ENCODE results near the gene TTC28.
"Not testable (repeated sequence)": the region's sequence is repeated elsewhere in the genome, so short reads cannot be mapped to it uniquely, and the experiment has no call there.

TTC28 gene

DNA sequence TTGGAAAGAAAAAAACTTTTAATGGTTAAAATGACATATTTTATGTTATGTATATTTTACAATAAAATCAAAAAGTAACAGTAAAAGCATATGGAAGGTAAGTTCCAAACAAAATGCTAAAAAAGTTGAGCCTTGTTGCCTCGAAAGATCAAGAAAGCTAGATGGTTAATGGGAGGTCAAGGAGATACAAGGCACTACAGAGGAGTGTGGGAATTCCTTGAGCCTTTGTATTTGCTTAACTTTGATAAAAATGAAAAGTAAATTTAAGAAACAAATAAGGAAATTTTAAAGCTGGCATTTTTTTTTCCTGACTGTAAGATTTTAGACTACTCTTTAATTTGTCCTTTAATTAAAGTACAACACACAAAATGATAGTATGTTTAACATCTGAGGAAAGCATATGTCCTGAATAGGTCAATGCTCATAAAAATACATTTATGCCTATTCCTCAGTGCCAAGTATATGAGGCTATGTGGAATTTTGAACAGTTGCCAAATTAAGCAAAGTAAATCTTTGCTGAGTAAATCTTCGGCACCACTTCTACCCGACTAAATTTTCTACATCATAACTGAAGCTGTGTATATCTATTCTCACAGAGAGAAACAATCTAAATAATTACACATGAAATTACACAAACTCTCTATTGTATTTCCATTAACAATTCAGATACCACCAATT lies 108.8 kb downstream of the TTC28 start:
- intact Hi-C loops (cut with DNase I), result no loop called here
- no peak for DNase-seq

DNA sequence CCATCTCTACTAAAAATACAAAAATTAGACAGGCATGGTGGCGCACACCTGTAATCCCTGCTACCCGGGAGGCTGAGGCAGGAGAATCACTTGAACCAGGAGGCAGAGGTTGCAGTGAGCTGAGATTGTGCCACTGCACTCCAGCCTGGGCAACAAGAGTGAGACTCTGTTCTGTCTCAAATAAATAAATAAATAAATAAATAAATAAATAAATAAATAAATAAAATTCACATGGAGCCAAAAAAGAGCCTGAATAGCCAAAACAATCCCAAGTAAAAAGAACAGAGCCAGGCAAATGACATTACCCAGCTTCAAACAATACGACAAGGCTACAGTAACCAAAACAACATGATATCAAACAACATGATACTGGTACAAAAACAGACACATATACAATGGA lies 110.7 kb downstream of the TTC28 start:
- DNase-seq; intact Hi-C loops (cut with DNase I): not testable (repeated sequence)

DNA sequence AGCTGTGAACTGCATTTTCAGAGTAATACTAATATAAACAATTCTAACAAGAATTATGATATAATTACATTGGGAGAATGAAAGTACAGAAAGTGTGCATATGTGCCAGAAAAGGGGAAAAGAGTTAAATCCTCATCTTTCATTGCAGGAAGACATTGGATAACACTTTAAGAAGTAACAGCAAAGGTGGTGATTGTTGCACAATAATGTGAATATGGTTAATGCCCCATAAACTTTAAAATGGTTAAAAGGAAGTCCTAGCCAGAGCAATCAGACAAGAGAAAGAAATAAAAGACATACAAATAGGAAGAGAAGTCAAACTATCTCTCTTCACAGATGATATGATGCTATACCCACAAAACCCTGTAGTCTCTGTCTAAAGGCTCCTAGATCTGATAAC lies 111.5 kb downstream of the TTC28 start:
- no peak for DNase-seq
- intact Hi-C loops (cut with DNase I), result no loop called here

DNA sequence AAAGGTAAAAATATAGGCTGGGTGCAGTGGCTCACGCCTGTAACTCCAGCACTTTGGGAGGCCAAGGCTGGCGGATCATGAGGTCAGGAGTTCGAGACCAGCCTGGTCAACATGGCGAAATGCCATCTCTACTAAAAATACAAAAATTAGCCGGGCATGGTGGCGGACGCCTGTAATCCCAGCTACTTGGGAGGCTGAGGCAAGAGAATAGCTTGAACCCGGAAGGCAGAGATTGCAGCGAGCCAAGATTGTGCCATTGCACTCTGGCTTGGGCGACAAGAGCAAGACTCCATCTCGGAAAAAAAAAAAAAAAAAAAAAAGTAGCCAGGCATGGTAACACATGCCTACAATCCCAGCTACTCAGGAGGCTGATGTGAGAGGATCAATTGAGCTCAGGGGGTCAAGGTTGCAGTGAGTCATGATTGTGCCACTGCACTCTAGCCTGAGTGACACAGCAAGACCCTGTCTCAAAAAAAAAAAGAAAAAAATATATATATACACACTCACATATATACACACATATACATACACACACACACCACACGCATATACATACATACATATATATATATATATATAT lies 112.6 kb downstream of the TTC28 start:
- DNase-seq; intact Hi-C loops (cut with DNase I): not testable (repeated sequence)

DNA sequence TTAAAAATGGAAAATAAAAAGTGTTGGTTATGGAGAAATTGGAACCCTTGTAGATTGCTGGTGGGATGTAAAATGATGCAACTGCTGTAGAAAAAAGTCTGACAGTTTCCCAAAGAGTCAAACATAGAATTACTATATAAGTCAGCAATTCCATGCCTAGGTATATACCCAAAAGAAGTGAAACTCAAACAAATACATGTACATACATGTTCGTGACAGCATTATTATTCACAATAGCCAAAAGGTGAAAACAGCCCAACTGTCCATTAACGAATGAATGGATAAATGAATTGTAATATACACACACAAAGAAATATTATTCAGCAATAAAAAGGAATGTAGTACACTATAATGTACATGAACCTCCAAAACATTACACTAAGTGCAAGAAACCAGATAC lies 116.0 kb downstream of the TTC28 start:
- no peak for DNase-seq
- intact Hi-C loops (cut with DNase I), result no loop called here

DNA sequence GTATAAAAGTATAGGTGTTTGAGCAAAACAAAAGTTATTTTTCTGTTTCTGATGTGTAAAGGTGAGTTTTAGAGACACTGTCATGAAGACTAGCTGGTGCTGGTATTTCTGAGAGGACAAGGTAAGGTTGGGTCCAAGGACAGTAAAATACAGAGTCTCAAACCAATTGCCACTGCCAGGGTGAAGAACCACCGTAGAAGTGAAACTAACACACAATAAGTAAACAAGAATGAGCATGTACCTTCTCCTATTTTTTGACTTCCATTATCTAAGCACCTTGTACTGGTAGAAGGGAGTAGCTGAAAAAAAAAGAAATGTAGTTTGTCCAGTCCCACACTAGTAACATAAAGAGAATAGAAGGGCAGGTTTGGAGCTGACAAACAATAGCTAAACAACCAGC lies 117.3 kb downstream of the TTC28 start:
- DNase-seq, result no peak
- intact Hi-C loops (cut with DNase I), result no loop called here

DNA sequence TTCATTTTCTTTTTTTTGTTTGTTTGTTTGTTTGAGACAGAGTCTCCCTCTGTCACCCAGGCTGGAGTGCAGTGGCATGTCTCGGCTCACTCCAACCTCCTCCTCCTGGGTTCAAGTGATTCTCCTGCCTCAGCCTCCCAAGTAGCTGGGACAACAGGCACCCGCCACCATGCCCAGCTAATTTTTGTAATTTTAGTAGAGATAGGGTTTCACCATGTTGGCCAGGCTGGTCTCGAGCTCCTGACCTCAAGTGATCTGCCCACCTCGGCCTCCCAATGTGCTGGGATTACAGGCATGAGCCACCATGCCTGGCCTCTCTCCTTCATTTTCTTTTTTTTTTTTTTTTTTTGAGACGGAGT lies 118.9 kb downstream of the TTC28 start:
- intact Hi-C loops (cut with DNase I); DNase-seq: not testable (repeated sequence)

DNA sequence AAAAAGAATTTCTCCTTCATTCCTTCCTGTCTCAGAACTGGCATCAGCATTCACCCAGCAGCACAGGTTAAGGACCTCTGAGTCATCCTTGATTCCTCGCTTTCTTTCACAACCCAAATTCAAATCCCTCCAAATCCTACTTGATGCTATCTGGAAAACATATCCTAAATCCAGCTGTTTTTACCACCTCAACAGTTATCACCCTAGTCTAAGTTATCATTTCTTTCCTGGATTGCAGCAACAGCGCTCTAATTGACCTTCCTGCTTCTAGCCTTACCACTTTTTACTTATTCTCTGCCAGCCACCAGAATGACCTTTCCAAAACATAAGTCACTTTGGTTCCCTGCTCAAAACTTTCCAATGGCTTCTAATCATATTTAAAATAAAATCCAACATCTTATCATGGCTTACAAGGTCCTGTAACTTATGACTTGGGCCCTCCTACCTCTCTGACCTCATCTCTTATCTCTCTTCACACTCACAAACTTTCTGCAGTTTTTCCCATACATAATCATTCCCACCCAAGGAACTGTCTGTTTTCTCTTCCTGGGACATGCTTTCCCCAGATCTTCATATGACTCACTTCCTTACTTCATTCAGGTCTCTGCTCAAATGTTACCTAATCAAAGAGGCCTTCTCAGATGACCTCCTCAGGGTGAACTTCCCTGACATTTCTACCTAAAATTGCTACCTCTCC lies 119.4 kb downstream of the TTC28 start:
- intact Hi-C loops (cut with DNase I), result no loop called here
- DNase-seq, result no peak

DNA sequence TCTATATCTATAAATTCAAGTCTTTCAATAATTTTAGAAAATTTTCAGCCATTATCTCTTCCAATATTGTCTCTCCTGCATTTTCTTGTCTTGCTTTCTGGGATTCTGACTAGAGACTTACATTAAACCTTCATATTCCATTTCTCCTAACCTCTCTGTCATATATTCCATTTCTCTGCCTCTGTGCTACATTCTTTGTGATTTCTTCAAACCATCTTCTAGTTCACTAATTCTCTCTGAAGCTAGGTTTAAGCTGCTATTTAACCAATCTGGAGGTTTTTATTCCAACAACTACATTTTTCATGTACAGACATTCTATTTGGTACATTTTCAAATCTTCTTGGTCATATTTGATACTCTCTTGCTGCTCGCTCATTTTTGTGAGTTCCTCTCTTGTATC lies 122.5 kb downstream of the TTC28 start:
- DNase-seq, result no peak
- intact Hi-C loops (cut with DNase I), result no loop called here

DNA sequence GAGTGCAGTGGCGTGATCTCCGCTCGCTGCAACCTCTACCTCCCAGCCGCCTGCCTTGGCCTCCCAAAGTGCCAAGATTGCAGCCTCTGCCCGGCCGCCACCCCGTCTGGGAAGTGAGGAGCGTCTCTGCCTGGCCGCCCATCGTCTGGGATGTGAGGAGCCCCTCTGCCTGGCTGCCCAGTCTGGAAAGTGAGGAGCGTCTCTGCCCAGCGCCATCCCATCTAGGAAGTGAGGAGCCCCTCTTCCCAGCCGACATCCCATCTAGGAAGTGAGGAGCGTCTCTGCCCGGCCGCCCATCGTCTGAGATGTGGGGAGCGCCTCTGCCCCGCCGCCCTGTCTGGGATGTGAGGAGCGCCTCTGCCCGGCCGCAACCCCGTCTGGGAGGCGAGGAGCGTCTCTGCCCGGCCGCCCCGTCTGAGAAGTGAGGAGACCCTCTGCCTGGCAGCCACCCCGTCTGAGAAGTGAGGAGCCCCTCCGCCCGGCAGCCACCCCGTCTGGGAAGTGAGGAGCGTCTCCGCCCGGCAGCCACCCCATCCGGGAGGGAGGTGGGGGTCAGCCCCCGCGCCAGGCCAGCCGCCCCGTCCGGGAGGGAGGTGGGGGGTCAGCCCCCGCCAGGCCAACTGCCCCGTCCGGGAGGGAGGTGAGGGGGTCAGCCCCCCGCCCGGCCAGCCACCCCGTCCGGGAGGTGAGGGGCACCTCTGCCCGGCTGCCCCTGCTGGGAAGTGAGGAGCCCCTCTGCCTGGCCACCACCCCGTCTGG lies 126.4 kb downstream of the TTC28 start:
- intact Hi-C loops (cut with DNase I); DNase-seq: not testable (repeated sequence)

DNA sequence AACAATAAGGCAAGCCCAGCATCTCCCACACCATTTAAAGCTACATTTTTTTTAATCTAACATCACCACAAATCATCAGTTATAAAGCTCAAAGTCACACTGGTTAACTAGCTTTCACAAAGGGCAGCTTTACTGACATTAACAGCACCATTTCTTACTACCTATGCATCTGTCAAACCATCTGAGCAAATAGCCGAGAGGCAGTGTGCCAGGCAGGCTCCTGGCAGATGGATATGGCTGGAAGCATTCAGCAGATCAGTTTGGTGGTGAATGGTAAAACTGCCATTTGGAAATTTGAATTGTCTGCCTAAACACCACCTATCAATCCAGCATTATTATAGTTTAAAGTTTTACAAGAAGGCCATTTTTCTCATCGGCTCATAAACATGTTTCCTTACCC lies 131.2 kb downstream of the TTC28 start:
- DNase-seq, result no peak
- intact Hi-C loops (cut with DNase I), result no loop called here

DNA sequence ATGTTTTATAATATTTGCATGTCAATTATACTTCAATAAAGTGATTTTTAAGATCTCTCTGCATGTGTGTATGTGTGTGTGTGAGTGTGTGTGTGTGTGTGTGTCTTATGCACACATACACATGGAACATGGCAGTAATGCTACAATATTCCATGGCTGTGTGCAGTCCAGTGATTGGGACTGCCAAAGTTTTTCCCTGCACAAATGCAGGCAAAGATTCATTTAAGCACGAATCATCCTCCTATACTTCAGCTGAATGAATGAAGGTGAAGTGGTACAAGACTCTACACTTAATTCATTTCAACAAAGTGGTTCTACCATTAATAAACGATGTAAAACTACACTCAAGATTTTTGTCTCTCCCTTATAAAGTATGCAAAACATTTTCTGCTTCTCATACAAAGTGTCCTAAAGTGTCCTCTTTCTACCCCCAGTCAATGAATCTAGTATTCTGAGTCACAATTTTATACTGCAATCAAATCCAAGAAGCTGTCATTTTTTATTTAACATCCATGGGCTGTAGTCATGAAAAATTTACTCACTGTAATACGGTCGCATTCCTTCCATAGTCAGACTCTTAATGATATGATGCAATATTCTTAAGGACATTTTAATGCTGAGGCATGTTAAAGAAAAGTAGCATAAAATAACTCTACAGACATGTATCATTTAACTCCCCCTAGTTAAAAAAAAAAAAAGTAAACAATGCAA lies 132.4 kb downstream of the TTC28 start:
- intact Hi-C loops (cut with DNase I), result no loop called here
- DNase-seq, result no peak

DNA sequence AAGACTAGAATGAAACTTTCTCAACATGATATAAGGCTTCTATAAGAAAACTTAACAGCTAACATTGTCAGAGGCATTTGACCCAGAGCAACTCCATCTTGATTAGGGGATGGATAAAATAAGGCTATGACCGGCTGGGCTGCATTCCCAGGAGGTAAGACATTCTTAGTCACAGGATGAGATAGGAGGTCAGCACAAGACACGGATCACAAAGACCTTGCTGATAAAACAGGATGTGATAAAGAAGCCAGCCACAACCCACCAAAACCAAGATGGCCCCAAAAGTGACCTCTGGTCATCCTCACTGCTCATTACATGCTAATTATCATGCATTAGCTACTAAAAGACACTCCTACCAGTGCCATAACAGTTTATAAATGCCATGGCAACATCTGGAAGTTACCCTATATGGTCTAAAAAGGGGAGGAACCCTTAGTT lies 135.2 kb downstream of the TTC28 start:
- no peak for DNase-seq
- intact Hi-C loops (cut with DNase I), result no loop called here

DNA sequence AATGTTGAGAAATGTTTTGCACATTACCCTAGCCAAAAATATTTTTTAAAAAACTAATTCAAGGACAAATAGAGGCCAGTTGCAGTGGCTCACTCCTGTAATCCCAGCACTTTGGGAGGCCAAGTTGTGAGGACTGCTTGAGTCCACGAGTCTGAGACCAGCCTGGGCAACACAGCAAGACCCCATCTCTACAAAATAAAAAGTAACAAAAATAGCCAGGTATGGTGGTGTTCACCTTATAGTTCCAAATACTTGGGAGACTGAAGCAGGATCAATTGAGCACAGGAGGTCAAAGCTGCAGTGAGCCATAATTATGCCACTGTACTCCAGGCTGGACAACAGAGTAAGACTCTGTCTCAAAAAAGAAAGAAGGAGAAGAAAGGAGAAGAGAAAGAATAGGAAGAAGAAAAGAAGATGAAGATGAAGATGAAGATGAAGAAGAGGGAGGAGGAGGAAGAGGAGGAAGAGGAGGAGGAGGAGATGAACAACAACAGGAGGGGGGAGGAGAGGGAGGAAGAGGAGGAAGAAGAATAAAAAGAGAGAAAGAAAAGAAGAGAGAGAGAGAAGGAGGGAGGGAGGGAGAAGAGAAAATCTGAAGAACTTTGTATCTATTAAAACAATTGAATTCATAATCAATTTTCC lies 136.5 kb downstream of the TTC28 start:
- DNase-seq, result no peak
- intact Hi-C loops (cut with DNase I), result no loop called here

DNA sequence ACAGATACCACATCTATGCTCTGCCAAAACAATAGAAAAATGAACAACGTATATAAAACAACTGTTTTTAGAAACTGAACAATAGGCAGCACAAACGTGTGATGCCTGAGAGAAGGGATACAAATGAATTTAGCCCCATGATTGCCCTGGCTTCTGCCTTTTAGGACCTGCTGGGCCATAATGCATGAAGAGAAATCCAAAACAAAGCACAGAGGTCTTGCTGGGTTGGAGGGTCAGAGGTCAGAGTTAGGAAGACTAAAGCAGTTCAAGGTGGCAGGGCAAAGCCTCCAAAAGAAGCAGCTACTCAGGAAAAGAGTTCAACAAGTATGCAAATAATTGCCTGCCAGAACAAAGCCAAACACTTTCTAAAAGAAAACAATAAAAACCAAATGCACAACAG lies 138.5 kb downstream of the TTC28 start:
- intact Hi-C loops (cut with DNase I), result no loop called here
- DNase-seq, result no peak

DNA sequence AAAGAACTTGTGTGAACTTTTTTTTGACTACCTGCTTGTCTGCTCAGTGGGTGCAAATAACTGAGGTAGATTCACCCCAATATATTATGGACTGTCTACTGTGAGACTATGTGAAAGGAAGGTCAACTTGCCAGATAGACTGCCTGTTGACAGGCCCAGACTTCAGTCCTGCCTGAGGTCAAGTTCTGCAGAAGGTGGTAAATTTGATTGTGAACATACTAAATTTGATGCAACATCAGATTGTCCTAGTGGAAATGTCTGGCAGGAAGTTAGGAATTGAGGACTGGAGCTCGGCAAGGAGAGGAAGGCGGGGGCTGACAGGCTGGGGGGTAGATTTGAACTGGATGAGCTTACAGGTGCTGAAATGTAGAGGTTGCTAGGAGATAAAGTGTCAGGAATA lies 140.7 kb downstream of the TTC28 start:
- no peak for DNase-seq

DNA sequence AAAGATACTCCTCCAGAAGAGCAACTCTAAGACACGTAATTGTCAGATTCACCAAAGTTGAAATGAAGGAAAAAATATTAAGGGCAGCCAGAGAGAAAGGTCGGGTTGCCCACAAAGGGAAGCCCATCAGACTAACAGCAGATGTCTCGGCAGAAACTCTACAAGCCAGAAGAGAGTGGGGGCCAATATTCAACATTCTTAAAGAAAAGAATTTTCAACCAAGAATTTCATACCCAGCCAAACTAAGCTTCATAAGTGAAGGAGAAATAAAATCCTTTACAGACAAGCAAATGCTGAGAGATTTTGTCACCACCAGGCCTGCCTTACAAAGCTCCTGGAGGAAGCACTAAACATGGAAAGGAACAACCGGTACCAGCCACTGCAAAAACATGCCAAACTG lies 149.1 kb downstream of the TTC28 start:
- intact Hi-C loops (cut with DNase I); DNase-seq: not testable (repeated sequence)

More for the DNA sequence above, 140.7 kb downstream of the TTC28 start:
- intact Hi-C loops (cut with DNase I), result no loop called here

DNA sequence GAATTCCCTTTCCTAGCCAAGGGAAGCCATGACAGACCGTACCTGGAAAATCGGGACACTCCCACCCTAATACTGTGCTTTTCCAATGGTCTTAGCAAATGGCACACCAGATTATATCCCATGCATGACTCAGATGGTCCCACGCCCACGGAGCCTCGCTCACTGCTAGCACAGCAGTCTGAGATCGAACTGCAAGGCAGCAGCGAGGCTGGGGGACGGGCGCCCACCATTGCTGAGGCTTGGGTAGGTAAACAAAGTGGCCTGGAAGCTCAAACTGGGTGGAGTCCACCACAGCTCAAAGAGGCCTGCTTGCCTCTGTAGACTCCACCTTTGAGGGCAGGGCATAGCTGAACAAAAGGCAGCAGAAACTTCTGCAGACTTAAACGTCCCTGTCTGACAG lies 150.5 kb downstream of the TTC28 start:
- DNase-seq; intact Hi-C loops (cut with DNase I): not testable (repeated sequence)

DNA sequence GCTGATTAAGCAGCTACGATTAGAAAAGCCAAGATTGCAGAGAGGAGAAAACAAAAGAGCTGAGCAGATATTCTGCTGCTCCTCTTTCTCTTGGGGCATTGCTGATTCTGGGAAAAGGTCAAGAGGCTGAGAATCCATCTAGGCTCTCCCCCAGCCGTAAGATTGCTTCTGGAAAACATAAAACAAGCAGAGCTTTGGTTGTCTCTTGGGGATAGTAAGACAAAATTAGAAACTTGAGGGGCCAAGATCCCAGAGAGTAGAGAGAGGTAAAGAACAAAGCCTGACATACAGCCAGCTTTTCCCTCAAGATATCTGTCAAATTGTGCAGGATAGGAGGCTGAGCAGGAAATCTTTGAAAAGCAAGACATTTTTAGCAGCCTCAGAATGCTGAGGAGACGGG lies 158.2 kb downstream of the TTC28 start:
- intact Hi-C loops (cut with DNase I), result no loop called here
- DNase-seq, result no peak
